ENCODE data around the gene KHNYN.

Gene KHNYN

DNA sequence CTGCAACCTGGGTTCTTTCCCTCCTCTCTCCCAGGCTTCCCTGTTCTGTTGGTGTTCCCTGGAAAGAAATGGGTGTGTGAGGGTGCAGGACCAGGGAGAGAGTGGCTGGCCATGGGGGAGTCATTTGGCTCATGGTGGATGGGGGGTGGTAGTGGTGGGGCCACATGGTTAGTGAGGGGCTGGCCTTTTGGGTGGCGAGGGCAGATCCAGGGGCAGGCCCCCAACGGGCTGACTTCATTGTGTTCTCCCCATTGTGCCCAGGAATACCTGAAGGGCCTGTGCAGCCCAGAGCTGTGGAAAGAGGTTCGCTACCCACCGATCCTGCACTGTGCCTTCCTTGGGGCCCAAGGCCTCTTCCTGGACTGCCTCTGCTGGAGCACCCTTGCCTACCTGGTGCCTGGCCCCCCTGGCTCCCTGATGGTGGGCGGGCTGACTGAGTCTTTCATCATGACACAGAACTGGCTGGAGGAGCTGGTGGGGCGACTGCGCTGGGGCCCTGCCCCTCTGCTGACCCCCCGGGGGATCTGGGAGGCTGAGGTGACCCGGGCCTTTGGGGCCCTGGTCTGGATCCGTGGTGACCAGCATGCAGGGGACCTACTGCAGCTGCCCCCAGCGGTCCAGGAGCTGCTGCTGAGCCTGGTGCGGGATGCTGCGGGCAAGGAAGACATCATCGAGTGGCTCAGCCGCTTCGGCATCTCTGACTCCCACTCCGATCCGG is 22.0 kb upstream of the KHNYN start:
- TF ChIP-seq, protein P1, sequence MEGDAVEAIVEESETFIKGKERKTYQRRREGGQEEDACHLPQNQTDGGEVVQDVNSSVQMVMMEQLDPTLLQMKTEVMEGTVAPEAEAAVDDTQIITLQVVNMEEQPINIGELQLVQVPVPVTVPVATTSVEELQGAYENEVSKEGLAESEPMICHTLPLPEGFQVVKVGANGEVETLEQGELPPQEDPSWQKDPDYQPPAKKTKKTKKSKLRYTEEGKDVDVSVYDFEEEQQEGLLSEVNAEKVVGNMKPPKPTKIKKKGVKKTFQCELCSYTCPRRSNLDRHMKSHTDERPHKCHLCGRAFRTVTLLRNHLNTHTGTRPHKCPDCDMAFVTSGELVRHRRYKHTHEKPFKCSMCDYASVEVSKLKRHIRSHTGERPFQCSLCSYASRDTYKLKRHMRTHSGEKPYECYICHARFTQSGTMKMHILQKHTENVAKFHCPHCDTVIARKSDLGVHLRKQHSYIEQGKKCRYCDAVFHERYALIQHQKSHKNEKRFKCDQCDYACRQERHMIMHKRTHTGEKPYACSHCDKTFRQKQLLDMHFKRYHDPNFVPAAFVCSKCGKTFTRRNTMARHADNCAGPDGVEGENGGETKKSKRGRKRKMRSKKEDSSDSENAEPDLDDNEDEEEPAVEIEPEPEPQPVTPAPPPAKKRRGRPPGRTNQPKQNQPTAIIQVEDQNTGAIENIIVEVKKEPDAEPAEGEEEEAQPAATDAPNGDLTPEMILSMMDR (conservative IDR thresholded peaks at IDR 0.05; ENCODE audit: low read depth): no peak
- CTCF ChIA-PET: interaction anchor here (2.1 to 3.1 kb wide), 2 partner anchors 24 to 75 kb away, joined by 9 to 16 read pairs; no protein-coding TSS in a partner anchor
- POLR2A ChIA-PET (ENCODE audit: low non-redundant PET): no interaction called here
- DNase-seq (ENCODE audit: low spot score): no peak
- no peak overlapping the region for H3K27ac ChIP-seq

- DNase-seq (ENCODE audit: low spot score): no peak
- TF ChIP-seq, protein P1 (conservative IDR thresholded peaks at IDR 0.05; ENCODE audit: low read depth): no peak
- ChIA-PET CTCF (interaction anchor here (0.6 to 3.1 kb wide), 6 partner anchors 12 to 339 kb away, joined by 3 to 16 read pairs (median 3); no protein-coding TSS in a partner anchor), POLR2A (ENCODE audit: low non-redundant PET) (no interaction called here)
- no peak overlapping the region for H3K27ac ChIP-seq
Observed at GRCh38 chr14:24408764-24409163, 21.0 kb upstream of the KHNYN start.

DNA sequence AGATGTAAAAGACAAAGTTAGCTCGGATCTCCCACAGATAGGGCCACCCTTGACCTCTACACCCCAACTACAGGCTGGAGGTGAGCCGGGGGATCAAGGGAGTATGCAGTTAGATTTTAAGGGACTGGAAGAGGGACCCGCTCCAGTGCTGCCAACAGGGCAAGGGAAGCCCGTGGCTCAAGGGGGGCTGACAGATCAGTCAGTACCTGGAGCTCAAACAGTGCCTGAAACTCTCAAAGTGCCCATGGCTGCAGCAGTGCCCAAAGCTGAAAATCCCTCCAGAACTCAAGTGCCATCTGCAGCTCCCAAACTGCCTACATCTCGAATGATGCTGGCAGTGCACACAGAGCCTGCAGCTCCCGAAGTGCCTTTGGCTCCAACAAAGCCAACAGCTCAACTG is 20.6 kb upstream of the KHNYN start:
- no peak for DNase-seq (ENCODE audit: low spot score)
- CTCF ChIA-PET: interaction anchor here (0.6 to 3.1 kb wide), 8 partner anchors 12 to 340 kb away, joined by 3 to 16 read pairs (median 3); no protein-coding TSS in a partner anchor
- TF ChIP-seq, protein P1 (conservative IDR thresholded peaks at IDR 0.05; ENCODE audit: low read depth): no peak
- POLR2A ChIA-PET (ENCODE audit: low non-redundant PET): no interaction called here
- H3K27ac ChIP-seq: no peak overlapping the region

DNA sequence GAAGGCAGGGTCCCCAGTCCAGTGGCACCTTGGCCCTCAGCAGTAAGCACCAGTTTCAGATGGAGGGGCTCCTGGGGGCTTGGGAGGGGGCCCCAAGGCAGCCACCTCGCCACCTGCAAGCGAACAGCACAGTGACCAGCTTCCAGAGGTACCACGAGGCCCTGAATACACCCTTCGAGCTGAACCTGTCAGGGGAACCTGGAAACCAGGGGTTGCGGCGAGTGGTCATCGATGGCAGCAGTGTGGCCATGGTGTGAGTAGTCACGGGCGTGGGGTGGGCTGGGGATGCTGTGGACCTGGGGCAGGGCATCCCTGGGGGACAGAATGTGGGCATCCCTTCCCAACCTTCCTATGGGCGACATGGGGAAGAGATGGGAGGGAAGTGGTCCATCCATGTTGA is 19.8 kb upstream of the KHNYN start:
- POLR2A ChIA-PET (ENCODE audit: low non-redundant PET): no interaction called here
- CTCF ChIA-PET: interaction anchor here (1.2 to 3.1 kb wide), 4 partner anchors 13 to 77 kb away, joined by 3 to 16 read pairs (median 5); no protein-coding TSS in a partner anchor
- H3K27ac ChIP-seq: no peak overlapping the region
- TF ChIP-seq, protein P1 (conservative IDR thresholded peaks at IDR 0.05; ENCODE audit: low read depth): no peak
- DNase-seq (ENCODE audit: low spot score): no peak

DNA sequence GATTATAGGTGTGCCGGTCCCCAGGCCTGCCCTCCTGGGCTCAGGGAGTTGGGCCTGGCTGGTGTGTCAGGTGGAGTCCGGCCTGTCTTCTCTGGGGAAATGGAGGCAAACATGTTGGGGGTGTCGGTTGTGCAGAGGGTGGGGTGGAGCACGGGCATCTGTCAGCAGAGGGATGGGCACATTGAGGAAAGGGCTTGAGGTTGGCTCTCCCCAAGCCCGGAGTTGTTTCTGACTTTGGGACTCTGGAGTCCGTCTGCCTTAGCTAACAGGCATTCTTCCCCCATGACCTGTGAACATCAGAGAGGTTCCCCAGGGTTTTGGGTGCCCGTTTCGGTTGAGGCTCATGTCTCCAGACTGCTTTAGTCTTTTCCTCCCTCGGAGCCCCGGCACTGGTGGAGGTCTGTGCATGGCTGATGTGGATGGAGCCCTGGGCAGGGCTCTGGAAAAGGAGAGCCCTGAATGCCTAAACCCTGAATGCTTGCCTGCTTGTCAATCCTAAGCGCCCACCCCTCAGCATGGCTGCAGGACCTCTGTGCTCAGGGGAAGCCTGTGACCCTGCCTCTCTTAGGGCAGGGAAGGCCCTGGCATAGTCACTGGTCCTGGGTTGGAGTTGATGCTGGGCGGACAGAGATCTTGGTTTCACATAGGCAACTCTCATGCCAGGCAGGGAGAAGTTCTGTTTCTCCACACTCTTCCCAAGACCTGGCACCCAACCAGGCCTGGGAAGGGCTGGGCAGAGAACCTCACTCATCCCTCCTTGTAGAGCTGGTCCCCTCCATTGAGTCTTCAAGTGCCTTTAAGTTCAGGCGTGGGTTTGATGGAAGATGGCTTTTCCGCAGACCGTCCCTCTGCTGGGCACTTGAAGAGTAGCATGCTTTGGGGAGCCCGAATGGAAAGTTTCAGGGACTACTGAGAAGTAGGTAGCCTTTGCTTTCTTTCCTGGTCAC is 18.0 kb upstream of the KHNYN start:
- POLR2A ChIA-PET (ENCODE audit: low non-redundant PET): no interaction called here
- CTCF ChIA-PET: interaction anchor here (0.6 to 1.6 kb wide), 6 partner anchors 19 to 234 kb away, joined by 3 to 8 read pairs (median 4); no protein-coding TSS in a partner anchor
- DNase-seq (ENCODE audit: low spot score): peak; percentile 44
- TF ChIP-seq, protein P1 (conservative IDR thresholded peaks at IDR 0.05; ENCODE audit: low read depth): peak; percentile 60
- H3K27ac ChIP-seq: no peak overlapping the region

GRCh38 chr14:24414077-24414476 is 15.7 kb upstream of the KHNYN start:
- POLR2A ChIA-PET (ENCODE audit: low non-redundant PET): no interaction called here
- CTCF ChIA-PET: interaction anchor here (0.6 to 2.7 kb wide), 3 partner anchors 18 to 107 kb away, joined by 3 to 8 read pairs (median 7); no protein-coding TSS in a partner anchor
- TF ChIP-seq, protein P1 (conservative IDR thresholded peaks at IDR 0.05; ENCODE audit: low read depth): no peak
- H3K27ac ChIP-seq: no peak overlapping the region
- no peak for DNase-seq (ENCODE audit: low spot score)
